HG02610 (cell line): ENCODE data around the gene ECM1.

Experiments used
- ATAC-seq: cut with Tn5 transposase; IDR thresholded peaks from one replicate; pipeline ENCODE4 v1.9.1; 2021; ENCODE audit warnings: mild to moderate bottlenecking, moderate library complexity; ENCODE audit not compliant: unreplicated experiment

The ECM1 gene

GRCh38 chr1:150507912-150508864, at the start of gene ECM1:
Gene ECM1 (plus strand): TSS chr1:150508109. CDS start chr1:150508210, 101 bp downstream.
- ATAC-seq, result no peak

- ATAC-seq, result no peak
These were observed 43.5 kb upstream of the ECM1 start for GRCh38 chr1:150464422-150464826.

- no peak for ATAC-seq
These were observed 40.9 kb upstream of the ECM1 start for GRCh38 chr1:150466964-150467363.

DNA sequence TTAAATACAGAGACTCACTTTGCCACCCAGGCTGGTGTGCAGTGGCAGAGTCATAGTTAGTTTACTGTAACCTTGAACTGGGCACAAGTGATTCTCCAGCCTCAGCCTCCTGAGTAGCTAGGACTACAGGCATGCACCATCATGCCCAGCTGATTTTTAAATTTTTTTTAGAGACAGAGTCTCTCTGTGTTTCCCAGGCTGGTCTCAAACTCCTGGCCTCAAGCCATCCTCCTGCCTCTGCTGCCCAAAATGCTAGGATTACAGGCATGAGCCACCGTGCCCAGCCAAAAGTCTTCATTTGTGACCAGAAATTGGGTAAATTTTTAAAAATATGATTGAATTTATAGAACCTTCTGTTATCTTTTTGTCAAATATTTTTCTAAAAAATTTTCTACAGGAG, 38.6 kb upstream of the ECM1 start:
- ATAC-seq, result no peak

GRCh38 chr1:150472601-150473200, 35.2 kb upstream of the ECM1 start:
- ATAC-seq, result no peak

- ATAC-seq, result no peak
These were observed 34.2 kb upstream of the ECM1 start for GRCh38 chr1:150473659-150474058.

GRCh38 chr1:150474869-150475268, 33.0 kb upstream of the ECM1 start:
- no peak for ATAC-seq

DNA sequence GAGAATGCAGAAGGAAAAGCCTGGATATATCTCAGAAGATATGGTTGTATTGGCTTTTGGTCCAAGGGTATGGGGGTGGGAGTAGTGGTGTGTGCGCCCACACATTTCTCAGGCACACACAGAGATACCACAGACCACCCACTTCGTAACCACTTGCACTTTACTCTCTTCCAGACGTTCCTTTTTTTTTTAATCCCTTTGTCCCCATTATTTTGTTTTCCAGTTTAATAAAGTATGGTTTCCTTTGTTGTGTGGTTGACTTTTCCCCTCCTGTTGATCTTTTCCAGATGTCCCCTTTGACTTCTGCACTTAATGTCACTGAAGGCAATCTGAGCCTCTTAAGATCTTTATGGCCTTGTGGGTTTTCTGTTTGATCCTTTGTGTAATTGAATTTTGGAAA, 31.2 kb upstream of the ECM1 start:
- ATAC-seq, result no peak

- no peak for ATAC-seq
These were observed 30.6 kb upstream of the ECM1 start for GRCh38 chr1:150477320-150477719.

DNA sequence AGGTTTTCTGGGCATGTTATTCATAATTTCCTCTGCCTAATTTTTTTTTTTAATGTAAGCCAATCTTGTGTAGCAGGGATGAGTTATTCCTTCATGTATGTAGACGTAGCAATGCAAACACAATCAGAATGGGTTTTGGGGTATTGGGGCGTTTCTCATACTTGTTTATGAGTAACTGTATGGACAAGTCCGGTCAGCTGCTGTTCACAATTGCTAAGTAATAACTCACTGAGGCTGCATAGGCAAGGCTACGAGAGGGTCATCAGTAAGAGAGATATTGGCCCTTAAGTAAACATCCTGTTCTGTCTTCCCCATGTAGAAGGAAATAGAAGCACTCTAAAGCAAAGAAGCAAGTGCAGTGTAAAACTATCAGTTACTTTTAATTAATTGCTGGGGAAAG, 30.2 kb upstream of the ECM1 start:
- ATAC-seq, result no peak

DNA sequence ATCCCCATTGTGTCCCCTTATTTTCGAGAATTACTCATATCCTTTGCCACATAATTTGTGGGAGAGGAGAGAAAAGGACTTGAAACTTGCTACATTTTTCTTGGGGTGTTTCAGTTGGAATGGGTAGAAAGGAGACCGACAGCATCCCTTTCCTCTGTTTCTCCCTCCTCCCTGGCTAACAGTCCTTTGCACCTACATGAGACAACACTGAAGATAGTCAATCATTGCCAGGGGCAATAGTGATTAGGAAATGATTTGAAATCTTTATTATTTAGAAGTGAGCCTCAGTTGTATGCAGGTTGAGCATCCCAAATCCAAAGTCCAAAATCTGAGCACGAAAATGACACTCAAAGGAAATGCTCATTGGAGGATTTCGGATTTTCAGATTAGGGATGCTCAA, 28.5 kb upstream of the ECM1 start:
- no peak for ATAC-seq

DNA sequence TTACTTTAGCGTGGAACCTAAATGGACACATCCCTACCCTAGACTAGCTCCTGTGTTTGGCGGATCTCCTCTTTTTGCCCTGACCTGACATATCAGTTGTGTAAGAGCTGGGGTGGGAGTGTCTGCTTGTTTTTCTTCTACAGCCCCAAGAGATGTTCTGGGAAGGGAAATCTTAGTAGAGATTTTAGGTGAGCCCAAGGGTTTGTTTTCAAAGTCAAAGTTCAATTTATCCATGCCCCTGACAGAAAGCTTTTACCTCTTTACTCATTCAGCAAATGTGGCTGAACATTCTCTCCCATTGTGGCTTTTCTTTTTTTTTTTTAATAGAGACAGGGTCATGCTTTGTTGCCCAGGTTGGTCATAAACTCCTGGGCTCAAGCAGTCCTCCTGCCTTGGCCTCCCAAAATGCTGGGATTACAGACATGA, 28.0 kb upstream of the ECM1 start:
- no peak for ATAC-seq

GRCh38 chr1:150484431-150484830, 23.5 kb upstream of the ECM1 start:
- ATAC-seq, result no peak

DNA sequence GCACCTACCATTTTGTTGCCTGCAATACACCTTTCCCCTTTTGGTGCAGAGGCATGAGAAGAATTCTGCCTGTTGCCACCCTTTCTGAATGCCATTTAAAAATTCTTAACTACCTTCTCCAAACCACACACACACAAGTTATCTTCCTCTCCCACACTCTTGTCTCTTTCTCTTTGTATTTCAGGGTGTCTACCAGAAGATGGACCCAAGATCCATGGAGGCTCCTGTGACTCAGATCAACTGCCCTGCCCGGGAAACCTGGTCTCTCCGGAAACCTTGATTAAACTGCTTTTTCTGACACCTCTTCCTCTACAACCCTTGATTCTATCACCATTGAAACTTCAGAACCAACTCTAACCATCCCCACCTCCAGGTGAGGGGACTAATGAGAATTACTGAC, 23.0 kb upstream of the ECM1 start:
- ATAC-seq, result no peak

- ATAC-seq, result peak; percentile 99
These were observed 20.7 kb upstream of the ECM1 start, which contains the start of gene TARS2 for GRCh38 chr1:150486966-150487762. Gene TARS2 (plus strand): TSS chr1:150487419. CDS start chr1:150487451, 32 bp downstream.

GRCh38 chr1:150487763-150488115, 20.2 kb upstream of the ECM1 start:
- ATAC-seq, result no peak

- no peak for ATAC-seq
These were observed 14.7 kb upstream of the ECM1 start for GRCh38 chr1:150493175-150493574.

GRCh38 chr1:150498342-150498741, 9.6 kb upstream of the ECM1 start:
- ATAC-seq, result no peak

DNA sequence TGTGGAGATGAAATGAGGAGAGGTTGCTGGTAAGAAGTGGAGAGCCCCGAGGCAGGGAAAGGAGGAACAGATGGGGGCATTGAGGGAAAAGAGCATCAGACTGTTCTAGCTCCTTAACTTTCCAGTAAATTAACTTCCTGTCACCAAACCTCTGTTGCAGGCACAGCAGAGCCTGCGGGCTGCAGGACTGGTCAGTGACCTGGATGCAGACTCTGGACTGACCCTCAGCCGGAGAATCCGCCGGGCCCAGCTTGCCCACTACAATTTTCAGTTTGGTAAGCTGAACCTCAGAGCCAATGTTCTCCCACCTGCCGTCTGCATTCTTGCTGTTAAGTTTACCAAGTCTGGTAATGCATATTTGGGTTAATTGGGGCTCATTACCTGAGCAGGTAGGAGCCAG, 2.5 kb upstream of the ECM1 start:
- ATAC-seq, result no peak

GRCh38 chr1:150508982-150509381, 1.1 kb downstream of the ECM1 start:
- no peak for ATAC-seq

DNA sequence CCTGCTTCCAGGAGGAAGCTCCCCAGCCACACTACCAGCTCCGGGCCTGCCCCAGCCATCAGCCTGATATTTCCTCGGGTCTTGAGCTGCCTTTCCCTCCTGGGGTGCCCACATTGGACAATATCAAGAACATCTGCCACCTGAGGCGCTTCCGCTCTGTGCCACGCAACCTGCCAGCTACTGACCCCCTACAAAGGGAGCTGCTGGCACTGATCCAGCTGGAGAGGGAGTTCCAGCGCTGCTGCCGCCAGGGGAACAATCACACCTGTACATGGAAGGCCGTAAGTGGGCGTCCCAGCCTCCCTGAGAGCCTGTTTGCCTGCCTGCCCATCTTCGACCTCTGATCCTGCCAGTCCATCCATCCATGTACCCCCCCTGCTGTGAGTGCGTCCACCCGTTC, 3.6 kb downstream of the ECM1 start:
- no peak for ATAC-seq
